Measurements from ENCODE around the gene PPP1R26.
A peak's percentile ranks its signal among the peaks of the same experiment; 100 is the strongest.
"Not testable (repeated sequence)": the region's sequence is repeated elsewhere in the genome, so short reads cannot be mapped to it uniquely, and the experiment has no call there.

Gene PPP1R26

GRCh38 chr9:135479469-135480052, at the start of gene PPP1R26:
Gene PPP1R26 (plus strand): TSS chr9:135479782. CDS start chr9:135484511, 4,729 bp downstream.
- DNase-seq (ENCODE audit: low read depth), result peak; percentile 20

GRCh38 chr9:135437259-135437658, 42.3 kb upstream of the PPP1R26 start:
- no peak for DNase-seq (ENCODE audit: low read depth)

- DNase-seq (ENCODE audit: low read depth), result not testable (repeated sequence)
Measured at GRCh38 chr9:135437696-135438095, 41.9 kb upstream of the PPP1R26 start.

- DNase-seq (ENCODE audit: low read depth), result peak; percentile 12
Measured at GRCh38 chr9:135438581-135439232, 40.9 kb upstream of the PPP1R26 start.

- DNase-seq (ENCODE audit: low read depth), result not testable (repeated sequence)
Measured at GRCh38 chr9:135439514-135439913, 40.1 kb upstream of the PPP1R26 start.

- DNase-seq (ENCODE audit: low read depth), result no peak
Measured at GRCh38 chr9:135439916-135440315, 39.7 kb upstream of the PPP1R26 start.

GRCh38 chr9:135440620-135441019, 39.0 kb upstream of the PPP1R26 start:
- peak; percentile 14 for DNase-seq (ENCODE audit: low read depth)

GRCh38 chr9:135441105-135442071, 38.2 kb upstream of the PPP1R26 start:
- DNase-seq (ENCODE audit: low read depth), result not testable (repeated sequence)

GRCh38 chr9:135442075-135442474, 37.5 kb upstream of the PPP1R26 start:
- no peak for DNase-seq (ENCODE audit: low read depth)

- DNase-seq (ENCODE audit: low read depth), result no peak
Measured at GRCh38 chr9:135443797-135444425, 35.7 kb upstream of the PPP1R26 start.

- no peak for DNase-seq (ENCODE audit: low read depth)
Measured at GRCh38 chr9:135447126-135447525, 32.5 kb upstream of the PPP1R26 start.

- DNase-seq (ENCODE audit: low read depth), result no peak
Measured at GRCh38 chr9:135448663-135449100, 30.9 kb upstream of the PPP1R26 start.

GRCh38 chr9:135449532-135449931, 30.1 kb upstream of the PPP1R26 start:
- not testable (repeated sequence) for DNase-seq (ENCODE audit: low read depth)

- no peak for DNase-seq (ENCODE audit: low read depth)
Measured at GRCh38 chr9:135450956-135451355, 28.6 kb upstream of the PPP1R26 start.

GRCh38 chr9:135451909-135452308, 27.7 kb upstream of the PPP1R26 start:
- DNase-seq (ENCODE audit: low read depth), result not testable (repeated sequence)

- DNase-seq (ENCODE audit: low read depth), result no peak
Measured at GRCh38 chr9:135454737-135455136, 24.8 kb upstream of the PPP1R26 start.

GRCh38 chr9:135455401-135456030, 24.1 kb upstream of the PPP1R26 start:
- no peak for DNase-seq (ENCODE audit: low read depth)

- DNase-seq (ENCODE audit: low read depth), result no peak
Measured at GRCh38 chr9:135456436-135457104, 23.0 kb upstream of the PPP1R26 start.

- DNase-seq (ENCODE audit: low read depth), result not testable (repeated sequence)
Measured at GRCh38 chr9:135458478-135458877, 21.1 kb upstream of the PPP1R26 start.

- no peak for DNase-seq (ENCODE audit: low read depth)
Measured at GRCh38 chr9:135461936-135462335, 17.6 kb upstream of the PPP1R26 start.

- DNase-seq (ENCODE audit: low read depth), result peak; percentile 82
Measured at GRCh38 chr9:135463140-135463539, 16.4 kb upstream of the PPP1R26 start.
